Neural cell (in vitro differentiated cells): ENCODE results near the gene PATL1. TPM values are rescaled to one million over a fixed set of nuclear protein-coding genes. Genes with fewer than 3 reads are reported as not detected.

ENCODE experiments used
- H2AFZ ChIP-seq: fragments of 200-600, 300-800 bp; sonication (generic), shearing (Covaris generic); 2 replicates; pipeline ENCODE4 v1.6.0; 2014; ENCODE audit warnings: low read depth, mild to moderate bottlenecking, antibody characterized with exemption, low read length, moderate library complexity
- H3F3A ChIP-seq: fragments of 200-600 bp; shearing (Covaris generic); 2 replicates; pipeline ENCODE4 v1.6.1; 2016; ENCODE audit warnings: mild to moderate bottlenecking, moderate library complexity, mixed read lengths, antibody characterized with exemption, low read length; ENCODE audit not compliant: insufficient read depth, poor library complexity, severe bottlenecking
- H3K27ac ChIP-seq: fragments of 200-600, 300-800 bp; sonication (generic), shearing (Covaris generic); 2 replicates; pipeline ENCODE4 v1.5.1; 2014; ENCODE audit warnings: mild to moderate bottlenecking, low read length, moderate library complexity
- H3K27me3 ChIP-seq: fragments of 300-800, 200-600 bp; sonication (generic), shearing (Covaris generic); 2 replicates; pipeline ENCODE4 v1.6.0; 2014; ENCODE audit warnings: mild to moderate bottlenecking, low read depth, low read length, moderate library complexity; ENCODE audit not compliant: insufficient read depth
- H3K36me3 ChIP-seq: fragments of 300-800, 200-600 bp; sonication (generic), shearing (Covaris generic); 2 replicates; pipeline ENCODE4 v1.5.1; 2014; ENCODE audit warnings: mild to moderate bottlenecking, antibody characterized with exemption, low read length, moderate library complexity; ENCODE audit not compliant: insufficient read depth
- H3K4me2 ChIP-seq: fragments of 300-800, 200-600 bp; sonication (generic), shearing (Covaris generic); 2 replicates; pipeline ENCODE4 v1.6.0; 2014; ENCODE audit warnings: mild to moderate bottlenecking, low read length
- H3K4me3 ChIP-seq: fragments of 300-800, 200-600 bp; sonication (generic), shearing (Covaris generic); 2 replicates; pipeline ENCODE4 v1.5.1; 2014; ENCODE audit warnings: mild to moderate bottlenecking, low read length, moderate library complexity
- H3K79me2 ChIP-seq: fragments of 200-600 bp; shearing (Covaris generic); replicated peaks from 2 replicates; pipeline ENCODE4 v1.6.0; 2014; ENCODE audit warnings: mild to moderate bottlenecking, low read length, moderate library complexity; ENCODE audit not compliant: insufficient read depth
- H3K9ac ChIP-seq: fragments of 300-800, 200-600 bp; sonication (generic), shearing (Covaris generic); 2 replicates; pipeline ENCODE4 v1.6.1; 2016; ENCODE audit warnings: mild to moderate bottlenecking, low read length, mixed read lengths
- H3K9me2 ChIP-seq: fragments of 200-600 bp; shearing (Covaris generic); 2 replicates; pipeline ENCODE4 v1.6.1; 2016; ENCODE audit warnings: mild to moderate bottlenecking, low read length, mixed read lengths; ENCODE audit not compliant: insufficient read depth
- H3K9me3 ChIP-seq: fragments of 200-600, 300-800 bp; sonication (generic), shearing (Covaris generic); 2 replicates; pipeline ENCODE4 v1.6.1; 2016; ENCODE audit warnings: mild to moderate bottlenecking, mixed run types, low read length, moderate library complexity, mixed read lengths
- H4K20me1 ChIP-seq: fragments of 200-600 bp; shearing (Covaris generic); 2 replicates; pipeline ENCODE4 v1.6.1; 2016; ENCODE audit warnings: mild to moderate bottlenecking, mixed run types; ENCODE audit not compliant: insufficient read depth
- EP300 ChIP-seq: fragments of 450-650 bp; conservative IDR thresholded peaks from 2 replicates; pipeline ENCODE4 v1.6.1; 2014; ENCODE audit warnings: antibody characterized with exemption, mild to moderate bottlenecking, moderate library complexity; ENCODE audit not compliant: poor library complexity, severe bottlenecking
- EZH2 ChIP-seq: fragments of 200-600, 300-800 bp; shearing (Covaris generic), sonication (generic); IDR thresholded peaks from 2 replicates; pipeline ENCODE4 v1.6.1; 2014; ENCODE audit warnings: antibody characterized with exemption, low read length, borderline replicate concordance, mild to moderate bottlenecking; ENCODE audit not compliant: insufficient read depth, poor library complexity, severe bottlenecking
- MXI1 ChIP-seq: fragments of 450-650 bp; conservative IDR thresholded peaks from 2 replicates; pipeline ENCODE4 v1.6.1; 2014; ENCODE audit warnings: antibody characterized with exemption, mild to moderate bottlenecking; ENCODE audit not compliant: poor library complexity, severe bottlenecking
- POLR2AphosphoS5 ChIP-seq: IDR thresholded peaks from 2 replicates; pipeline ENCODE4 v1.6.1; 2012
- RAD21 ChIP-seq: fragments of 450-650 bp; conservative IDR thresholded peaks from 2 replicates; pipeline ENCODE4 v1.6.1; 2014; ENCODE audit warnings: antibody characterized with exemption, mild to moderate bottlenecking, moderate library complexity
- REST ChIP-seq: IDR thresholded peaks from 2 replicates; pipeline ENCODE4 v1.6.1; 2012; ENCODE audit warnings: borderline replicate concordance
- SMC3 ChIP-seq: fragments of 450-650 bp; conservative IDR thresholded peaks from 2 replicates; pipeline ENCODE4 v1.6.1; 2014; ENCODE audit warnings: antibody characterized with exemption, mild to moderate bottlenecking, moderate library complexity; ENCODE audit not compliant: poor library complexity
- TAF1 ChIP-seq: IDR thresholded peaks from 2 replicates; pipeline ENCODE4 v1.6.1; 2012; ENCODE audit warnings: low read depth
- polyA plus RNA-seq: library from polyadenylated mRNA; depleted of rRNA; stranded (reverse); fragments of >200 nt; gene quantifications from 2 replicates; pipeline ENCODE4 v1.2.3, GENCODE V29; 2014
- TF ChIP-seq, protein P1 (sequence below): fragments of 450-650 bp; IDR thresholded peaks from 2 replicates; pipeline ENCODE4 v1.5.1; 2014; ENCODE audit warnings: antibody characterized with exemption, mild to moderate bottlenecking, moderate library complexity; ENCODE audit not compliant: poor library complexity, severe bottlenecking

PATL1 gene
- polyA plus RNA-seq, 1 donor from 2014 or later: 3.2 TPM

- no peaks in the 10 kb centered on the region for H4K20me1 ChIP-seq
- H3K27me3 ChIP-seq: no peaks in the 10 kb centered on the region
- TF ChIP-seq TAF1 (no peak), EP300 (no peak), SMC3 (no peak), REST (no peak), MXI1 (no peak), RAD21 (no peak), POLR2AphosphoS5 (no peak), EZH2 (no peak)
- TF ChIP-seq, protein P1, sequence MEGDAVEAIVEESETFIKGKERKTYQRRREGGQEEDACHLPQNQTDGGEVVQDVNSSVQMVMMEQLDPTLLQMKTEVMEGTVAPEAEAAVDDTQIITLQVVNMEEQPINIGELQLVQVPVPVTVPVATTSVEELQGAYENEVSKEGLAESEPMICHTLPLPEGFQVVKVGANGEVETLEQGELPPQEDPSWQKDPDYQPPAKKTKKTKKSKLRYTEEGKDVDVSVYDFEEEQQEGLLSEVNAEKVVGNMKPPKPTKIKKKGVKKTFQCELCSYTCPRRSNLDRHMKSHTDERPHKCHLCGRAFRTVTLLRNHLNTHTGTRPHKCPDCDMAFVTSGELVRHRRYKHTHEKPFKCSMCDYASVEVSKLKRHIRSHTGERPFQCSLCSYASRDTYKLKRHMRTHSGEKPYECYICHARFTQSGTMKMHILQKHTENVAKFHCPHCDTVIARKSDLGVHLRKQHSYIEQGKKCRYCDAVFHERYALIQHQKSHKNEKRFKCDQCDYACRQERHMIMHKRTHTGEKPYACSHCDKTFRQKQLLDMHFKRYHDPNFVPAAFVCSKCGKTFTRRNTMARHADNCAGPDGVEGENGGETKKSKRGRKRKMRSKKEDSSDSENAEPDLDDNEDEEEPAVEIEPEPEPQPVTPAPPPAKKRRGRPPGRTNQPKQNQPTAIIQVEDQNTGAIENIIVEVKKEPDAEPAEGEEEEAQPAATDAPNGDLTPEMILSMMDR: no peak
- no peaks in the 10 kb centered on the region for H3F3A ChIP-seq
- H3K4me2 ChIP-seq: no peak overlapping the region
- no peaks in the 10 kb centered on the region for H3K9me2 ChIP-seq
- H2AFZ ChIP-seq: no peak overlapping the region
- no peaks in the 10 kb centered on the region for H3K79me2 ChIP-seq
- H3K4me3 ChIP-seq: no peak overlapping the region
- H3K36me3 ChIP-seq: no peaks in the 10 kb centered on the region
- H3K27ac ChIP-seq: no peak overlapping the region
- no peaks in the 10 kb centered on the region for H3K9me3 ChIP-seq
- no peak overlapping the region for H3K9ac ChIP-seq
These were observed 10.5 kb upstream of the PATL1 start for GRCh38 chr11:59679347-59679746.

DNA sequence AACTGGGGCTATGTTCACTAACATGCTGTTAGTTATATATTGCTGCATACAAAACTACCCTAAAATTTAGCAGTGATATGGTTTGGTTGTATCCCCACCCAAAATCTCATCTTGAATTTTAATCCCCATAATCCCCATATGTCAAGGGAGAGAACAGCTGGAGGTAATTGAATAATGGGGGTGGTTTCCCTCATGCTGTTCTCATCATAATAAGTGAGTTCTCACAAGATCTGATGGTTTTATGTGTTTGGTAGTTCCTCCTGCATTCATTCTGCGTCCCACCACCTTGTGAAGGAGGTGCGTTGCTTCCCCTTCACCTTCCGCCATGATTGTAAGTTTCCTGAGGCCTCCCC lies 10.0 kb upstream of the PATL1 start:
- no peaks in the 10 kb centered on the region for H3F3A ChIP-seq
- no peaks in the 10 kb centered on the region for H3K9me3 ChIP-seq
- no peaks in the 10 kb centered on the region for H3K27me3 ChIP-seq
- no peaks in the 10 kb centered on the region for H3K36me3 ChIP-seq
- no peak overlapping the region for H3K9ac ChIP-seq
- H3K9me2 ChIP-seq: no peaks in the 10 kb centered on the region
- no peak for TF ChIP-seq POLR2AphosphoS5
- no peak for TF ChIP-seq SMC3
- no peak for TF ChIP-seq RAD21
- TF ChIP-seq, protein P1: no peak
- TF ChIP-seq EP300: no peak
- TF ChIP-seq EZH2: no peak
- TF ChIP-seq REST: no peak
- TF ChIP-seq TAF1: no peak
- TF ChIP-seq MXI1: no peak
- no peak overlapping the region for H3K27ac ChIP-seq
- no peak overlapping the region for H3K4me3 ChIP-seq
- no peak overlapping the region for H3K4me2 ChIP-seq
- H2AFZ ChIP-seq: no peak overlapping the region
- no peaks in the 10 kb centered on the region for H4K20me1 ChIP-seq
- H3K79me2 ChIP-seq: no peaks in the 10 kb centered on the region
